Thyroid gland (tissue), 4 donors: ENCODE data around the gene ANKRD34C. TPM values are rescaled to one million over a fixed set of nuclear protein-coding genes. Genes with fewer than 3 reads are reported as not detected.

Experiments
- DNase-seq, 2 donors: peaks; one replicate each; pipeline ENCODE4 v3.0.0-alpha.2; 2019
- H3K27ac ChIP-seq, 3 donors: fragments of 200-600 bp; sonication (generic); 1 replicate in 2 of 3; 2 replicates in 1 of 3; pipeline ENCODE4 v1.5.1; 2016 to 2019; ENCODE audit warnings: mild to moderate bottlenecking in 1 of 3, moderate library complexity in 1 of 3
- H3K27me3 ChIP-seq: fragments of 200-600 bp; sonication (generic); one replicate; pipeline ENCODE4 v1.5.1; 2019
- H3K36me3 ChIP-seq, 2 donors: fragments of 200-600 bp; sonication (generic); one replicate each; pipeline ENCODE4 v1.5.1; 2016 to 2019
- H3K4me1 ChIP-seq, 2 donors: fragments of 200-600 bp; sonication (generic); one replicate each; pipeline ENCODE4 v1.5.1; 2017 to 2019
- H3K4me3 ChIP-seq, 3 donors: fragments of 200-600 bp; sonication (generic); replicated peaks in 1 of 3; 1 replicate in 2 of 3; 2 replicates in 1 of 3; pipeline ENCODE4 v1.5.1; 2016; ENCODE audit warnings: mild to moderate bottlenecking in 1 of 3
- H3K9me3 ChIP-seq: fragments of 200-600 bp; sonication (generic); one replicate; pipeline ENCODE4 v1.5.1; 2017
- POLR2A ChIP-seq, 2 donors: fragments of 450-650 bp; IDR thresholded peaks; one replicate each; pipeline ENCODE4 v1.6.1; 2017; ENCODE audit warnings: antibody characterized with exemption in 2 of 2, mild to moderate bottlenecking in 2 of 2, moderate library complexity in 1 of 2
- WGBS, 2 donors: methylation state at CpG; one replicate each; pipeline ENCODE4 v1.1.5; 2017; 5-methylcytosine and 5-hydroxymethylcytosine counted together
- intact Hi-C: fragments of 100-400 bp; cut with DNase I; formaldehyde crosslinking; loops from one replicate; pipeline ENCODE4 v1.15.1; 2023
- total RNA-seq, 4 donors: library from RNA; depleted of rRNA; stranded (reverse); fragments of >200 nt; gene quantifications; one replicate each; pipeline ENCODE4 v1.2.3, GENCODE V29; 2016
- TF ChIP-seq, protein P1 (sequence below), 6 experiments: fragments of 200-600 bp in 3 of 6; fragments of 450-650 bp in 3 of 6; sonication (generic) in 3 of 6; IDR thresholded peaks; one replicate each; pipeline ENCODE4 v1.5.1; 2016 to 2019; ENCODE audit warnings: antibody characterized with exemption in 6 of 6, mild to moderate bottlenecking in 2 of 6, inconsistent platforms in 1 of 6, moderate library complexity in 1 of 6

The ANKRD34C gene
- total RNA-seq, 4 donors from 2014 or later, result 0.13 TPM; not detected in 3

DNA sequence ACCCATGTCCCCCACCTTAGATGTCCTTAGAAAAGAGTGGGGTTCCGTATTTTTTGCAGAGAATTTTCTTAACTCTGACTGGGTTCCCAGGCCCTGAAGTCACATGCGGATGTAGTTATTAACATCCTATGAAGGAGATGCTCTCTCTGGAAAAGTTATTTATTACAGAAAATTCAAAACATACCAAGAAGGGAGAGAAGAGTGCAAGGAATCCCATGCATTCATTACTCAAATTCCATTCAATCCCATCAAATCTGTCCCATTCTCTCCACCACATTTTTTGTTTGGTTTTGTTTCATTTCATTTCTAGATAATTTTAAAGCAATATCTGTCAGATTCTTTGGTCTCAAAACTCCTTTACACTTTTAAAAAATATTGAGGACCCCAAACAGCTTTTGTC is 34.3 kb upstream of the ANKRD34C start:
- H3K4me3 ChIP-seq, result no peak overlapping the region
- H3K4me1 ChIP-seq, result no peaks in the 10 kb centered on the region
- WGBS, 2 donors, result 86 to 88% methylated on average over 2 of the region's 2 CpGs
- no peak for DNase-seq
- H3K27me3 ChIP-seq, result no peaks in the 10 kb centered on the region
- H3K27ac ChIP-seq, result no peak overlapping the region
- intact Hi-C loops, result no loop called here
- TF ChIP-seq, protein P1, sequence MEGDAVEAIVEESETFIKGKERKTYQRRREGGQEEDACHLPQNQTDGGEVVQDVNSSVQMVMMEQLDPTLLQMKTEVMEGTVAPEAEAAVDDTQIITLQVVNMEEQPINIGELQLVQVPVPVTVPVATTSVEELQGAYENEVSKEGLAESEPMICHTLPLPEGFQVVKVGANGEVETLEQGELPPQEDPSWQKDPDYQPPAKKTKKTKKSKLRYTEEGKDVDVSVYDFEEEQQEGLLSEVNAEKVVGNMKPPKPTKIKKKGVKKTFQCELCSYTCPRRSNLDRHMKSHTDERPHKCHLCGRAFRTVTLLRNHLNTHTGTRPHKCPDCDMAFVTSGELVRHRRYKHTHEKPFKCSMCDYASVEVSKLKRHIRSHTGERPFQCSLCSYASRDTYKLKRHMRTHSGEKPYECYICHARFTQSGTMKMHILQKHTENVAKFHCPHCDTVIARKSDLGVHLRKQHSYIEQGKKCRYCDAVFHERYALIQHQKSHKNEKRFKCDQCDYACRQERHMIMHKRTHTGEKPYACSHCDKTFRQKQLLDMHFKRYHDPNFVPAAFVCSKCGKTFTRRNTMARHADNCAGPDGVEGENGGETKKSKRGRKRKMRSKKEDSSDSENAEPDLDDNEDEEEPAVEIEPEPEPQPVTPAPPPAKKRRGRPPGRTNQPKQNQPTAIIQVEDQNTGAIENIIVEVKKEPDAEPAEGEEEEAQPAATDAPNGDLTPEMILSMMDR (IDR thresholded peaks at IDR 0.05), result no peak
- no peak for TF ChIP-seq POLR2A (IDR thresholded peaks at IDR 0.05)
- no peaks in the 10 kb centered on the region for H3K36me3 ChIP-seq
- H3K9me3 ChIP-seq, result no peaks in the 10 kb centered on the region

DNA sequence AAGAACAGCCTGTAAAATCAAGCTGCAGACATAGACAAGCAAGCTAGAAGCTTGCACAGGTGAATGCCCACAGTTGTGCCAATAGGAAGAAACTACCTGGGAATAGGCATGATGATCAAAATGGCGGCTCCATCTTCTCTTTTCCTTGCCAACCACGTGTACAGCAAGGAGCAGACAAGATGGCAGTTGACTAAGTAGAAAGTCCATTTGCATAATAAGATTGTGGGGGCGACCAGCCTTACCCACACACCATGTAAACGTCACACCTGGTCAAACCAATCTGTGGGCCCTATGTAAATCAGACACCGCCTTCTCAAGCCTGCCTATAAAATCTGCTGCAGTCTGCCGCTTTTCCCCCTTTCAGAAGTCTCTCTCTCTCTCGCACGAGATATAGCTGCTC is 25.1 kb upstream of the ANKRD34C start:
- TF ChIP-seq POLR2A (IDR thresholded peaks at IDR 0.05), result no peak
- TF ChIP-seq, protein P1 (IDR thresholded peaks at IDR 0.05), result no peak
- 71 to 80% methylated on average over 8 of the region's 8 CpGs for WGBS, 2 donors
- Histone ChIP-seq H3K36me3 (no peaks in the 10 kb centered on the region), H3K9me3 (no peaks in the 10 kb centered on the region), H3K27me3 (no peaks in the 10 kb centered on the region), H3K27ac (no peak overlapping the region), H3K4me3 (no peak overlapping the region), H3K4me1 (no peaks in the 10 kb centered on the region)
- intact Hi-C loops, result no loop called here
- no peak for DNase-seq

DNA sequence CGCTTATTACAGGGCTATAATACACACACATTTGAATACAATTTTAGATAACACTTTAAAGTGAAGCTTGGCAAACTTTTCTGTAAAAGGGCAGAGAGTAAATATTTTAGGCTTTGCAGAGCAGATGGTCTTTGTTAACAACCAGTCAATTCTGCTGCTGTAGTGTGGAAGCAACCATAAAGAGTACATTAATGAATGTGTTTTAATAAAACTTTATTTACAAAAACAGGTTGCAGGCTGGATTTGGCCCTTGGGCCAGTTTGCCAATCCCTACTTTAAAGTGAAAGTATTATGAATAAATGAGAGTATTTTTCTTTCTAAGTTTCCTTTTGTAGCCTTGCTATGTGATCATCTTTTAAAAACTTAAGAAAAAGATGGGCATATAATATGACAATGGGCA is 20.7 kb upstream of the ANKRD34C start:
- no peak for DNase-seq
- H3K4me3 ChIP-seq, result no peak overlapping the region
- no peaks in the 10 kb centered on the region for H3K4me1 ChIP-seq
- intact Hi-C loops, result no loop called here
- H3K36me3 ChIP-seq, result no peaks in the 10 kb centered on the region
- no peak for TF ChIP-seq POLR2A (IDR thresholded peaks at IDR 0.05)
- TF ChIP-seq, protein P1 (IDR thresholded peaks at IDR 0.05), result no peak
- 94 to 96% methylated on average over 1 of the region's 1 CpG for WGBS, 2 donors
- H3K27ac ChIP-seq, result no peak overlapping the region
- H3K9me3 ChIP-seq, result no peaks in the 10 kb centered on the region
- H3K27me3 ChIP-seq, result no peaks in the 10 kb centered on the region

DNA sequence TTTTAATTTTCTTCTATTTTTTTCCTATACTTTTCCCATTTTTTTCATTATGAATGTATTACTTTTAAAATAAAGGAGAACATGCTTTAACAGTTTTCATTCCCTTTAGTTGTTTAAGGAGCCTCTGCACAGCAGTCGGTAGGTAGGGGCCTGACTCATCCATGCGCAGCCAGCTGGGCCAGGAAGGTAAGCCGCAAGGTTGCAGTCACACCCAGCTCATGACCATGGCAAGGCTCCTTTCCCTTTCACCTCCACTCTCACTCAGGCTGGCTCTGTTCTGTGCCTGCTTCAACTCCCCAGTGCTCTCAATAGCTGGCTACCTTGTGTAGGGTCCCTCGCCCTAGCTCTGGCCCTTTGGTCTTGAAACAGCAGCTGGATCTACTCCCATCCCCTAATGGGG is 17.4 kb upstream of the ANKRD34C start:
- no peaks in the 10 kb centered on the region for H3K36me3 ChIP-seq
- intact Hi-C loops, result no loop called here
- no peaks in the 10 kb centered on the region for H3K4me1 ChIP-seq
- no peaks in the 10 kb centered on the region for H3K9me3 ChIP-seq
- no peak overlapping the region for H3K4me3 ChIP-seq
- H3K27me3 ChIP-seq, result no peaks in the 10 kb centered on the region
- no peak overlapping the region for H3K27ac ChIP-seq
- 65 to 78% methylated on average over 4 of the region's 4 CpGs for WGBS, 2 donors
- TF ChIP-seq, protein P1 (IDR thresholded peaks at IDR 0.05), result no peak
- no peak for TF ChIP-seq POLR2A (IDR thresholded peaks at IDR 0.05)
- DNase-seq, result no peak

DNA sequence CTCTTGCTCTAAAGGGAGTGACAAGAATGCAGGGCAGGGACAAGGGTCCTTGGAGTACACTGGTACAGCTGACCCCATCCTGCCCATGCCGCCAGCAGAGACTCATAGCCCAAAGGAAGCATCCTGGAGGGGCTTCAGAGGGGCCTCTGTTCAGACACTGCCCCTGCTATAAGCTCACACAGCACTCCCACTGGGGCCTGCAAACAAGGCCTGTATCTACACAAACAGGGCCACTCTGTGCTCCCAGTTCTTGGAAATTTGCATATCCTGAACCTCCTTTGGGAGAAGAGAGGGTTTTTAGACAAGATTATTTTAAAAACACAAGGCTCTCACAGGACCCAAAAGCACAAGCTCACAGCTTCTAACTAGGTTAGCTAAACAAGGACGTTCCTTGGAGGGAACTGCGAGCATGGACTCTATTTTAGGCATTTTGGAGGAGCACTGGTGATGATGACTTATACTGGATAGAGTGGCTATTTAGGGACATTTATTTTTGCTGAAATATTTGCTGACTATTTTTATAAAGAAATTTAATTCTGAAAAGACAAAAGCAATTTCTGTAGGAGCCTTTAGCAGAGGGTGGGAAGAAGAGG is 16.4 kb upstream of the ANKRD34C start:
- Histone ChIP-seq H3K4me1 (no peaks in the 10 kb centered on the region), H3K27me3 (no peaks in the 10 kb centered on the region), H3K27ac (no peak overlapping the region), H3K9me3 (no peaks in the 10 kb centered on the region), H3K4me3 (no peak overlapping the region), H3K36me3 (no peaks in the 10 kb centered on the region)
- no peak for TF ChIP-seq POLR2A (IDR thresholded peaks at IDR 0.05)
- TF ChIP-seq, protein P1 (IDR thresholded peaks at IDR 0.05), result no peak
- no peak for DNase-seq
- WGBS, 2 donors, result 75 to 82% methylated on average over 3 of the region's 3 CpGs
- intact Hi-C loops, result no loop called here
